ENCODE results near the gene DAB2. TPM values are rescaled to one million over a fixed set of nuclear protein-coding genes. Genes with fewer than 3 reads are reported as not detected.
A peak's percentile ranks its signal among the peaks of the same experiment; 100 is the strongest.

DAB2 gene
- total and polyA plus RNA-seq, 7 donors: 4.1 to 37.1 (median 13.5) TPM

DNA sequence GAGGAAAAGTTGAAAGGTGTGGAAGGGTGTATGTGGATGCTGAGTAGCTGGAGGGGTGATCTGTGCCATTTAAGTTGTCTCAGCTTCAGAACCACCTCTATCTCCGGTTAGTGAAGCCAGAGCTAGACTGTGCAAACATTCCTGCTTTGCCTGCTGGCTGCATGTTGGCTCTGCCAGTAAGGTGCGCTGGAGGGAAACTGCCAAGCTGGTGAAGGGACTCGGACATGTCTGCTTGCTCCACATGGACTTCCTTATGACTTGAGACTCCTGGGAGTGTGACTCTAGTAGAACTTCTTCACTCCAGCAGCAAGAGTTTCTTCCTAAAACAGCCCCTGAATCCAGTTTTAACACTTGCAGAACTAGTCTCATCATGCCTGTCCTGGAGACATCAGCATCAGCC lies 27.9 kb downstream of the DAB2 start:
- TF ChIP-seq, protein P1, sequence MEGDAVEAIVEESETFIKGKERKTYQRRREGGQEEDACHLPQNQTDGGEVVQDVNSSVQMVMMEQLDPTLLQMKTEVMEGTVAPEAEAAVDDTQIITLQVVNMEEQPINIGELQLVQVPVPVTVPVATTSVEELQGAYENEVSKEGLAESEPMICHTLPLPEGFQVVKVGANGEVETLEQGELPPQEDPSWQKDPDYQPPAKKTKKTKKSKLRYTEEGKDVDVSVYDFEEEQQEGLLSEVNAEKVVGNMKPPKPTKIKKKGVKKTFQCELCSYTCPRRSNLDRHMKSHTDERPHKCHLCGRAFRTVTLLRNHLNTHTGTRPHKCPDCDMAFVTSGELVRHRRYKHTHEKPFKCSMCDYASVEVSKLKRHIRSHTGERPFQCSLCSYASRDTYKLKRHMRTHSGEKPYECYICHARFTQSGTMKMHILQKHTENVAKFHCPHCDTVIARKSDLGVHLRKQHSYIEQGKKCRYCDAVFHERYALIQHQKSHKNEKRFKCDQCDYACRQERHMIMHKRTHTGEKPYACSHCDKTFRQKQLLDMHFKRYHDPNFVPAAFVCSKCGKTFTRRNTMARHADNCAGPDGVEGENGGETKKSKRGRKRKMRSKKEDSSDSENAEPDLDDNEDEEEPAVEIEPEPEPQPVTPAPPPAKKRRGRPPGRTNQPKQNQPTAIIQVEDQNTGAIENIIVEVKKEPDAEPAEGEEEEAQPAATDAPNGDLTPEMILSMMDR (IDR thresholded peaks at IDR 0.05): no peak
- Histone ChIP-seq H3K27me3 (ENCODE audit: insufficient read depth in 3 of 3, low read length in 2 of 3) (no peaks in the 10 kb centered on the region), H3K27ac (no peak overlapping the region), H3K36me3 (ENCODE audit: insufficient read depth in 1 of 2, low read depth in 1 of 2) (peaks cover 0 to 22% of the 10 kb centered on the region in 2 donors), H3K4me1 (peaks cover 30% of the 10 kb centered on the region), H3K4me3 (no peak overlapping the region), H3K9me3 (no peaks in the 10 kb centered on the region)
- DNase-seq (no peak), ATAC-seq (no peak)
- intact Hi-C loops (cut with DNase I): no loop called here
- whole genome bisulfite sequencing, 3 donors: 87 to 94% (median 91%) methylated on average over 3 of the region's 3 CpGs

DNA sequence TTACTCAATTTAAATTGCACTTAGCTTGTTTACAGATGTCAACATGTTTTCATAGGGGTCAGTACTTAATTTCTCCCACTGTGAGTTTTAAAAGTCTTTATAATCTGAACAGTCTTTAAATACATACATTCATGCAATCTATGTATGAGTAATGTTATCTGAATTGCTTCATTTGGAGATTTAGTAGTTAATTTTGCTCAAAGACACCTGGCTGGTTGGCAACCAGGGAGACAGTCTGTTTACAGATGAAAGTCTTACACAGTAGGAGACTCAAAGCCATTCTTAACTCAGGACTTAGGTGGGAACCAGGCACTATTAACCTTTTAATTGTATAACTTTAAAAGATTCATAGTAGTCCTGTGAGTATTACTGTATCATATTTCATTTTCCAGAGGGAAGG lies 29.3 kb downstream of the DAB2 start:
- DNase-seq (no peak), ATAC-seq (no peak)
- H3K27ac ChIP-seq: no peak overlapping the region
- H3K27me3 ChIP-seq (ENCODE audit: insufficient read depth in 3 of 3, low read length in 2 of 3): no peaks in the 10 kb centered on the region
- no peak overlapping the region for H3K4me3 ChIP-seq
- intact Hi-C loops (cut with DNase I): no loop called here
- TF ChIP-seq, protein P1 (IDR thresholded peaks at IDR 0.05): no peak
- no peaks in the 10 kb centered on the region for H3K9me3 ChIP-seq
- H3K36me3 ChIP-seq (ENCODE audit: insufficient read depth in 1 of 2, low read depth in 1 of 2): peaks cover 0 to 33% of the 10 kb centered on the region in 2 donors
- peaks cover 25% of the 10 kb centered on the region for H3K4me1 ChIP-seq

DNA sequence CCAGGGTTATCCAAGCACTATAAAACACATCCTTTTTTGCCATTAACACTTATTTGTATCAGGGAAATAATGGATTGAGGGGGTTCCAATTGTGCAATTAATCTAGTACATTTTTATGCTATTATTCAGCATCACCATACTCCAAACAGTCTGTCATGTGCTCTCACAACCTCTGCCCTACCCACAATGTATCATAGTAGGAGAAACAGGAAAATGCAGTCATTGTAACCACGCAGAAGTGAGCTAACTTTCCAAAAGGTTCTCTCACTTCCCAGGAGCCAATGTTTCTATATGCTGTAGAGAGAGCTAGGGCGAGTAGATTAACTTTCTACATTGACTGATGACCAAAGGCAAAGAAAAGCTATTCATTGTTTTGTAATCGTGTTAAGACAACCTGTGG lies 29.8 kb downstream of the DAB2 start:
- Histone ChIP-seq H3K27me3 (ENCODE audit: insufficient read depth in 3 of 3, low read length in 2 of 3) (no peaks in the 10 kb centered on the region), H3K4me3 (no peak overlapping the region), H3K9me3 (no peaks in the 10 kb centered on the region), H3K36me3 (ENCODE audit: insufficient read depth in 1 of 2, low read depth in 1 of 2) (peaks cover 0 to 39% of the 10 kb centered on the region in 2 donors), H3K27ac (no peak overlapping the region), H3K4me1 (peaks cover 22% of the 10 kb centered on the region)
- TF ChIP-seq, protein P1 (IDR thresholded peaks at IDR 0.05): no peak
- WGBS, 3 donors: 67 to 72% (median 69%) methylated on average over 3 of the region's 3 CpGs
- peak in 2 of 4 donors; percentile 29 to 30 for ATAC-seq
- no peak for DNase-seq
- intact Hi-C loops (cut with DNase I): no loop called here

DNA sequence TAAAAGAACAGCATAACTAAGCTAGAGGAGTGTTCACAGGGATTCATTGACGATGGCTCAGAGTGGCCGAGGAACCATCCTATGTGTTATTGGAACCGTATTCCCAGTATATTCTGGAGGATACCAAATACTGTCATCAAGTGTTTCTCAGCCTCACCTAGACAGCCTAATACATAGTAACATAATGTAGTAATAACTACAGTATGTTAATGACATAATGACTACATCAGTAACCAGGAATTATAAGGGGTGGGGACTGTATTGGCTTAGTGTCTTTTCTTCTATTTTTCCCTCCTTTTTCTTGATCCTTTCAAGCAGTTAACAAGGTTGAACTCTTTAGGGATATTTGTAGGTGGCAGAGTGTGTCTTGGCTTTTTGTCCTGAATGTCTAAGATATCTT lies 33.8 kb downstream of the DAB2 start:
- Histone ChIP-seq H3K27me3 (ENCODE audit: insufficient read depth in 3 of 3, low read length in 2 of 3) (no peaks in the 10 kb centered on the region), H3K4me3 (no peak overlapping the region), H3K36me3 (ENCODE audit: insufficient read depth in 1 of 2, low read depth in 1 of 2) (peaks cover 0 to 77% of the 10 kb centered on the region in 2 donors), H3K4me1 (peaks cover 8% of the 10 kb centered on the region), H3K27ac (no peak overlapping the region), H3K9me3 (no peaks in the 10 kb centered on the region)
- intact Hi-C loops (cut with DNase I): no loop called here
- ATAC-seq (no peak), DNase-seq (no peak)
- 96 to 98% (median 98%) methylated on average over 3 of the region's 3 CpGs for WGBS, 3 donors
- TF ChIP-seq, protein P1 (IDR thresholded peaks at IDR 0.05): no peak

DNA sequence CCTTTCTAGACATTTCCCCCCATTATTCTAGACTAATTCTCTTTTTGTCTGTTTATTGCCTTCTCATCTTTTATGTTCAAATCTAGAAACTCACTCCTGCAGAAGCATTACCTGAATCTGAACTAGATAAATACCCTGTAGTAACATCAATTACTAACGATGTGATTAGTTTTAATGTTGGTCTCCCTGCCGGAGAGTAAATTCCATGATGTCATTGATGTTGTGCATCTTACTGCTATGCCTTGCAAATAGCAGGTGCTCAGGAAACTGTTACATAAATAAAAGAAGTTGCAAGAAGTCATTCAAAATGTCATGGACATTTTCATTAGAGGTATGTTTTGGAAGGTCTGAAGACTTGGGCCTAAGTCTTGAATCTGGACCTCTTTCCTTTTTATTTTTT lies 37.5 kb downstream of the DAB2 start:
- WGBS, 3 donors: 79 to 83% (median 82%) methylated on average over 2 of the region's 2 CpGs
- H3K27ac ChIP-seq: no peak overlapping the region
- no peaks in the 10 kb centered on the region for H3K9me3 ChIP-seq

More for the DNA sequence above, 37.5 kb downstream of the DAB2 start:
- no peak overlapping the region for H3K4me3 ChIP-seq
- DNase-seq (no peak), ATAC-seq (no peak)
- TF ChIP-seq, protein P1 (IDR thresholded peaks at IDR 0.05): no peak
- intact Hi-C loops (cut with DNase I): no loop called here
- H3K36me3 ChIP-seq (ENCODE audit: insufficient read depth in 1 of 2, low read depth in 1 of 2): peaks cover 0 to 87% of the 10 kb centered on the region in 2 donors
- no peaks in the 10 kb centered on the region for H3K27me3 ChIP-seq (ENCODE audit: insufficient read depth in 3 of 3, low read length in 2 of 3)
- H3K4me1 ChIP-seq: no peaks in the 10 kb centered on the region

All from psoas muscle (tissue), 8 donors.